Mucosa of gallbladder (tissue), 1 donor: Measurements from ENCODE around the gene ADRA2C. TPM values are rescaled to one million over a fixed set of nuclear protein-coding genes. Genes with fewer than 3 reads are reported as not detected.
"Not testable (repeated sequence)": the region's sequence is repeated elsewhere in the genome, so short reads cannot be mapped to it uniquely, and the experiment has no call there.

Source experiments
- DNase-seq: peaks from one replicate; pipeline ENCODE4 v3.0.0-alpha.2; 2020; ENCODE audit warnings: low spot score
- total RNA-seq: library from RNA; stranded (reverse); gene quantifications from one replicate; pipeline ENCODE4 v1.2.1, GENCODE V29; 2021
- donor health status: DM: no; HTN: no; CAD: no.

Gene ADRA2C
- total RNA-seq, 1 donor from 2014 or later: 6.4 TPM

GRCh38 chr4:3812211-3812934, 46.2 kb downstream of the ADRA2C start:
- no peak for DNase-seq

- no peak for DNase-seq
Observed at GRCh38 chr4:3813151-3814052, 47.2 kb downstream of the ADRA2C start.

DNA sequence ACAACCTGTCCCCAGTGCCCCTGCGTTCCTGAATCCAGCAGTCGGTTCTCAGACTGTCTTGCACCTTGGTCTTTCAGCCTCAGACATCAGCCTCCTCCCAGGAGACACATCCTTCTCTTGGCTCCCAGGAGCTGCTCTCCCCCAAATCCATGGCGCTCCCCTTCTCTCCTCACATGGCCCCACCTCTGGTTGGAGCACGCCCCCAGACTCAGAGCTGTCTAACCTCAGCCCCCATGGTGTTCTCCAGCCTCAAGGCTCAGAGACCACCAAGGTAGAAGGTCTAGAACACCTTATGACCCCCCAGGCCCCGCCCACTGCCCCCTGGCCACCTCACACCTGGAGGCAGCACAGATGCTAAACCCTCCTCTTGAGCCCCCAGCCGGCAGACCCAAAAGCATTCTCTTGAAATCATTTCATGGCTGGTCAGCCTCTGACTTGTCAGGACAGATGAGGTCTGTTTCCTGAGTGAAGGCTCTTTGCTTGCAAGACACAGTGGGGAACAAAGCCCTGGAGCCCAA, 47.9 kb downstream of the ADRA2C start:
- no peak for DNase-seq

- not testable (repeated sequence) for DNase-seq
Observed at GRCh38 chr4:3814838-3815237, 48.7 kb downstream of the ADRA2C start.

GRCh38 chr4:3816256-3816825, 50.2 kb downstream of the ADRA2C start:
- DNase-seq: no peak

GRCh38 chr4:3816983-3817960, 51.1 kb downstream of the ADRA2C start:
- DNase-seq: no peak

Other genes with a start within 250 kb of the ADRA2C start
- gene LRPAP1, start 234.0 kb upstream of the ADRA2C start, total RNA-seq: 227 TPM